GM19467 (cell line): ENCODE results near the gene ABCA7.

Experiments
- ATAC-seq: cut with Tn5 transposase; IDR thresholded peaks from one replicate; pipeline ENCODE4 v1.9.1; 2021; ENCODE audit warnings: mild to moderate bottlenecking, moderate library complexity; ENCODE audit not compliant: unreplicated experiment

Gene ABCA7

DNA sequence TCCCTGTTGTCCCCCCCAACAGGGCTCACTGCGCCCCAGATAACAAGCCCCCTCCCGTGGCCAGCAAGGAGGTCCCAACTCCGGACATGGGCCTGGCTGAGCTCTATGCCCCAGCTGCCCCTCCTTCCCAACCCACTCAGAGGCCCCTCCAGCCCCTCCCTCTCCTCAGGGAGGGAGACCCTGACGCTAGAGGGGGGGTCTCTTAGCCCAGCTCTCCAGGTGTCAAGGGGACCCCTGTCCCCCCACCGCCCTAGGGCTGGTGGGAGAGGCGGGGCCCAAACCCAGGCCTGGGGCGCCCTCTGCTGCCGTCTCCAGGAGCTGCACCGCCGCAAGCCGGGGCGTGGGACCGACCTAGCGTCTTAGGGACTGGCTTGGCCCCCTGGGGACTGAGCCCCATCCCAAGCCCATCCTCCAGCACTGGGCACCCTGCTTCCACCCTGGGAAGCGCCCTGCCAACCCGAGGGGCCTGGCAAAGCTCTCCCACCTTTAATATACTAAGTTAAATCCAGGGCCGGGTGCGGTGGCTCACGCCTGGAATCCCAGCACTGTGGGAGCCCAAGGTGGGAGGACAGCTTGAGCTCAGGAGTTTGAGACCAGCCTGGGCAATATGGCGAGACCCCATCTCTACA is 38.3 kb upstream of the ABCA7 start:
- no peak for ATAC-seq

DNA sequence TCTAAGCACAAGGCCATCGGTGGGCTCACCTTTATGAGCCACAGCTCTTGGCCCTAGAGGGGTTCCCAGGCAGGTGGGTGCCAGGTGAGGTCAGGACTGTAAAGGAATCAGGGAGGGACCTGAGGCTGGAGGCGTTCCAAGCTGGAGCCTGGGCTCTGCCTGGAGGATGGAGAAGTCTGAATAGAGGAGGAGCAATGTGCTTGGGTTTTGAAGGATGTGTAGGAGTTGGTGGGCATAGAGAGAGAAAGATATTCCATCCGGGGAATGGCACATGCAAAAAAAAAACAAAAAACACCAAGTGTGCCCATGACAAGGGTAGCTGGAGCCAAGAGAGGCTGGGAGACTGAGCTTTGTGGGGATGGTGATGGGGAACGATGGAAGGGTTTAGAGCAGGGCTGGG is 37.3 kb upstream of the ABCA7 start:
- no peak for ATAC-seq

DNA sequence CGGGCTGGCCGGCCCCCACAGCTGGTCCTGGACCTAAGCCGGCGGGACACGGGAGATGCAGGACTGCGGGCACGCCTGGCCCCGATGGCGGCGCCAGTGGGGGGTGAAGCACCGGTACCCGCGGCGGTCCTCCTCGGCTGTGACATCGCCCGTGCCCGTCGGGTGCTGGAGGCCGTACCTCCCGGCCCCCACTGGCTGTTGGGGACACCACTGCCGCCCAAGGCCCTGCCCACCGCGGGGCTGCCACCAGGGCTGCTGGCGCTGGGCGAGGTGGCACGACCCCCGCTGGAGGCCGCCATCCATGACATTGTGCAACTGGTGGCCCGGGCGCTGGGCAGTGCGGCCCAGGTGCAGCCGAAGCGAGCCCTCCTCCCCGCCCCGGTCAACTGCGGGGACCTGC is 36.6 kb upstream of the ABCA7 start:
- ATAC-seq: no peak

DNA sequence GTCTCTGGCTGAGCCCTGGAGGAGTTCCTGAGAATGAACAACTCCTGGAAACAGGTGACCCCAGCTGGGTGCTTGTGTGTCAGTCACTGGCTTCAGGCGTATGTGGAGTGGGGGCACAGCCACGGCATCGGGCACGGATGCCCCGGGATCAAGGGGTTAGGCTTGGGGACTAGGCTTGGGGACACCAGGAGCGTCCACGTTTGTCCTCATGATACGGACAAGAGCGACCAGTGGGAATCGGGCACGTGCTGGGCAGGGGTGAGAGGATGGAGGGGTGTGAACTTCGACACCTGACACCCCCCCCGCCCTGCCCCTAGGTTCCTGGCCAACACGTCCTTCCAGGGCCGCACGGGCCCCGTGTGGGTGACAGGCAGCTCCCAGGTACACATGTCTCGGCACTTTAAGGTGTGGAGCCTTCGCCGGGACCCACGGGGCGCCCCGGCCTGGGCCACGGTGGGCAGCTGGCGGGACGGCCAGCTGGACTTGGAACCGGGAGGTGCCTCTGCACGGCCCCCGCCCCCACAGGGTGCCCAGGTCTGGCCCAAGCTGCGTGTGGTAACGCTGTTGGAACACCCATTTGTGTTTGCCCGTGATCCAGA is 35.6 kb upstream of the ABCA7 start:
- ATAC-seq: no peak

DNA sequence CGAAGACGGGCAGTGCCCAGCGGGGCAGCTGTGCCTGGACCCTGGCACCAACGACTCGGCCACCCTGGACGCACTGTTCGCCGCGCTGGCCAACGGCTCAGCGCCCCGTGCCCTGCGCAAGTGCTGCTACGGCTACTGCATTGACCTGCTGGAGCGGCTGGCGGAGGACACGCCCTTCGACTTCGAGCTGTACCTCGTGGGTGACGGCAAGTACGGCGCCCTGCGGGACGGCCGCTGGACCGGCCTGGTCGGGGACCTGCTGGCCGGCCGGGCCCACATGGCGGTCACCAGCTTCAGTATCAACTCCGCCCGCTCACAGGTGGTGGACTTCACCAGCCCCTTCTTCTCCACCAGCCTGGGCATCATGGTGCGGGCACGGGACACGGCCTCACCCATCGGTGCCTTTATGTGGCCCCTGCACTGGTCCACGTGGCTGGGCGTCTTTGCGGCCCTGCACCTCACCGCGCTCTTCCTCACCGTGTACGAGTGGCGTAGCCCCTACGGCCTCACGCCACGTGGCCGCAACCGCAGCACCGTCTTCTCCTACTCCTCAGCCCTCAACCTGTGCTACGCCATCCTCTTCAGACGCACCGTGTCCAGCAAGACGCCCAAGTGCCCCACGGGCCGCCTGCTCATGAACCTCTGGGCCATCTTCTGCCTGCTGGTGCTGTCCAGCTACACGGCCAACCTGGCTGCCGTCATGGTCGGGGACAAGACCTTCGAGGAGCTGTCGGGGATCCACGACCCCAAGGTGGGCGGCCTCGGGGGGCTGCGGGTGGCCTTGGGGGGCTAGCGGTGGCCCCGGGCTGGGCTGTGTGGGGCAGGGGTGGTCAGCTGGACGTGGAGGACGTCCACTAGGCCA is 34.9 kb upstream of the ABCA7 start:
- ATAC-seq: no peak

DNA sequence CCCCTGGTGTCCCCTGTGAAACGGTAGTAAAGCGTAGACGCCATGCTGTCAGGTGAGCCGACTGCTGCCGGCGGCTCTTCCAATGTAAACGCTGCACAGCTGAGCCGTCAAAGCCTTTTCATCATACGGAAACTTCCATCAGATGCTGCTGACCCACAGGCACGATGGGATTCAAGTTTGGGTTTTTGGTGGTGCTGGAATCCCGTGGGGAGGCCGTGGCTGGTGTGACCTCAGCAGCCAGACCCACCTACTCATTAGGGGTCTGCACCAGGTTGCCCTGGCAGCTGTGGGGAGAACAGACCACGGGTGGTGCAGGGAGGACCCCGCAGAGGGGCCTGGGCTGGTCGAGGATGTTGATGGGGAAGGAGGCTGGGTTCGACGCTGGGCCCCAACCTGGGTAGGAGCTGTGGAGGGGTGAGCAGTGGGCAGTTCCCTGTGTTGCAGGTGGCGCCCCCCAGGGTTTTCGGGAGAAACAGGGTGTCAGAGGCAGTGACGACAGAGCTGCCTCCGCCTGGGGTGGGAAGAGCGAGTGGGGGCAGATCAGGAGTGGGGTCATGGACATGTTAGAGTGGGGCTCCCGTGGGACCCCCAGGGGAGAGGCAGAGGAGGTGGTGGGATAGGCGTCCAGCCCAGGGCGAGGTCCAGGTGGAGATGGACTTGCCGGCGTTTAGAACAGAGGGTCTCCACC is 33.1 kb upstream of the ABCA7 start:
- ATAC-seq: no peak

DNA sequence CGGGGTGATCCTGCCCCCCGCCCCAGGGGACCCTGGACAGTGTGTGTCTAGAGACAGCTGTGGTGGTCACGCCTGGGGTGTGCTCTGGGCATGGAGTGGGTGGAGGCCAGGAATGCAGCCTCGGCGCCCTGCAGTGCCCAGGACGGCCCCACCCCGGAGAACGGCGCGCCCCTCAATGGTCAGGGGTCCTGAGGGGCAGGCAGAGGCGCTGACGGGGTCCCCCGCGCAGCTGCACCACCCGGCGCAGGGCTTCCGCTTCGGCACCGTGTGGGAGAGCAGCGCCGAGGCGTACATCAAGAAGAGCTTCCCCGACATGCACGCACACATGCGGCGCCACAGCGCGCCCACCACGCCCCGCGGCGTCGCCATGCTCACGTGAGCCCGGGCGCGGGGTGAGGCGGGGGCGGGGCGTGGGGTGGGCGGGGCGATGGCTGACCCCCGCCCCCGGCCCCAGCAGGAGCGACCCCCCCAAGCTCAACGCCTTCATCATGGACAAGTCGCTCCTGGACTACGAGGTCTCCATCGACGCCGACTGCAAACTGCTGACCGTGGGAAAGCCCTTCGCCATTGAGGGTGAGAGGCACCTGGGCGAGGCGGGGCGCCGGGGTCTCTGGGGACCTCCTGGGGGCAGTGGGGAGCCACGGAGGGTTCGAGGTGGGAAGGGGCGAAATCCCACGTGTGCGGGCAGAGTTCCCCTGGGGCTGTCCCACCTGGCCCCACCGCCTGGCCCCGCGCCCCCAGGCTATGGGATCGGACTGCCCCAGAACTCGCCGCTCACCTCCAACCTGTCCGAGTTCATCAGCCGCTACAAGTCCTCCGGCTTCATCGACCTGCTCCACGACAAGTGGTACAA is 32.3 kb upstream of the ABCA7 start:
- ATAC-seq: no peak

DNA sequence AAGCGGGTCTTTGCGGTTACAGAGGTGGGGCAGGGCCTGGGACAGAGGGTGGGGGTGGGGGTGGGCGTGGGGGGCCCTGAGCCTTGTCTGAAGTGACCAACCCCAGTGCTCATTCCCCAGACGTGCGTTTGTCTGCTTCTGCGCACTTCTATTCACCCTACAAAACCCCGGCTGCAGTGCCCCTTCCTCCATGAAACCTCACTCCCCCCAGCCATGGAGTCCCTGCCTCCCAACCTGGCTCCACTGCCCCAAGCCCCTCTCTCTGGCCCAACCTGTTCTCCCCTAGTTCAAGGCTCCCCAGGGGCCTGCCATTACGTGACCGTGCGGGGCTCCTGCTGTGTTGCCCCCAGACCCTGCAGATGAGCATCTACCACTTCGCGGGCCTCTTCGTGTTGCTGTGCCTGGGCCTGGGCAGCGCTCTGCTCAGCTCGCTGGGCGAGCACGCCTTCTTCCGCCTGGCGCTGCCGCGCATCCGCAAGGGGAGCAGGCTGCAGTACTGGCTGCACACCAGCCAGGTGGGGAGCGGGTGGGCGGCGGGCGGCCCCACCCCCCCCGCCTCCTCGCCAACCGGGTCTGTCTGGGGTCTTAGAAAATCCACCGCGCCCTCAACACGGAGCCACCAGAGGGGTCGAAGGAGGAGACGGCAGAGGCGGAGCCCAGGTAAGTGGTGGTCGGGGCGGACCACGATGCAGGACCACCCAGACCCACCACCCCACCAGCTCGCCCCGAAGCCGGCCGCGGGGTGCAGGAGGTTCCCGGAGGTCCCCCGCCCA is 31.5 kb upstream of the ABCA7 start:
- ATAC-seq: no peak

DNA sequence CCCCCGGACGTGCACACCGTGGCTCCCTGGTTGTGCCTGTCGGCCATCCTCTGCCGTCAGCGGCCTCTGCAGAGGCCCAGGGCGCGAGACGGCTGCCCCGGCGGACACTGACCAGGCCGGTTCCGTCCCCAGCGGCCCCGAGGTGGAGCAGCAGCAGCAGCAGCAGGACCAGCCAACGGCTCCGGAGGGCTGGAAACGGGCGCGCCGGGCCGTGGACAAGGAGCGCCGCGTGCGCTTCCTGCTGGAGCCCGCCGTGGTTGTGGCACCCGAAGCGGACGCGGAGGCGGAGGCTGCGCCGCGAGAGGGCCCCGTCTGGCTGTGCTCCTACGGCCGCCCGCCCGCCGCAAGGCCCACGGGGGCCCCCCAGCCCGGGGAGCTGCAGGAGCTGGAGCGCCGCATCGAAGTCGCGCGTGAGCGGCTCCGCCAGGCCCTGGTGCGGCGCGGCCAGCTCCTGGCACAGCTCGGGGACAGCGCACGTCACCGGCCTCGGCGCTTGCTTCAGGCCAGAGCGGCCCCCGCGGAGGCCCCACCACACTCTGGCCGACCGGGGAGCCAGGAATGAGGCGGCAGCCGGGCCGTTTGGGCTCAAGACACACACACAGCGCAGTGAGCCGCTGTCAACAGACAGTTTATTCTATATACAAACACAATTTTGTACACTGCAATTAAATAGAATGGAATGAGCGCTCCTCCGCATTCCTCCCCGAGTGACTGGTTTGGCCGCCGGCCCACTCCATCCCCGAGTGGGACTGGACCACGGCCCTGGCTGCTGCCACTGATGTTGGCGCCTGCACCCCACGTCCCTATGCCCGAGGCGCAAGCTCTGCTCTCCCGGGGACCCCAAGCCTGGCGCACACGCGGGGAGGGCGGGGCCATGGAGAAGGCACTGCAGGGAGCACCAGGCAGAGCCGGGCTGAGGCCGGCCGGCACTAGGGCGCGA is 30.6 kb upstream of the ABCA7 start:
- no peak for ATAC-seq

DNA sequence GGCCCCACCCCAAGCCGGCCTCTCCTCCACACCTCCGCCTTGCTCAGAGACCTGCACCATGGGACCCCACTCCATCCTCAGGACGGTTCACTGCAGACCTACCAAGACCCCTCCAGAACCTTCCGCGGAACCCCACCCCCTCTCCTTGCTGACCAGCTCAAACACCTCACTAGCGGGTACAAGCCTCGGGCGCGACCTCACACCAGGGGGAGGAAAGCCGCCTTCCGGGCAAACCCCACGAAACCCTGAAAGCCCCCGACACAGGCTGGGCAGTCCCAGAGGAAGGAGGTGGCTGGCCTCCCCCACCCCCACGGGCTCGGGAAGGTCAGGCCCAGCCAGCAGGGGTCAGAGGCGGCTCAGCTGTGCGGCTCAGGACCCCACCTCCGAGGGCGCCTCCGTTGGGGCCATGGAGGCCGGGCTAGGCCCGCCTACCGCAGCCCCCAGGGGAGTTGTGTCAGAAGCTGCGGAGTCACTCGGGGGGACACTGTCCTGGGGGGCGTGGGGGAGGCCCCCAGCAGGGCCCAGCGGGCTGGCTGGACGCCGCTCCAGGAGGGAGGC is 29.8 kb upstream of the ABCA7 start:
- ATAC-seq: no peak

DNA sequence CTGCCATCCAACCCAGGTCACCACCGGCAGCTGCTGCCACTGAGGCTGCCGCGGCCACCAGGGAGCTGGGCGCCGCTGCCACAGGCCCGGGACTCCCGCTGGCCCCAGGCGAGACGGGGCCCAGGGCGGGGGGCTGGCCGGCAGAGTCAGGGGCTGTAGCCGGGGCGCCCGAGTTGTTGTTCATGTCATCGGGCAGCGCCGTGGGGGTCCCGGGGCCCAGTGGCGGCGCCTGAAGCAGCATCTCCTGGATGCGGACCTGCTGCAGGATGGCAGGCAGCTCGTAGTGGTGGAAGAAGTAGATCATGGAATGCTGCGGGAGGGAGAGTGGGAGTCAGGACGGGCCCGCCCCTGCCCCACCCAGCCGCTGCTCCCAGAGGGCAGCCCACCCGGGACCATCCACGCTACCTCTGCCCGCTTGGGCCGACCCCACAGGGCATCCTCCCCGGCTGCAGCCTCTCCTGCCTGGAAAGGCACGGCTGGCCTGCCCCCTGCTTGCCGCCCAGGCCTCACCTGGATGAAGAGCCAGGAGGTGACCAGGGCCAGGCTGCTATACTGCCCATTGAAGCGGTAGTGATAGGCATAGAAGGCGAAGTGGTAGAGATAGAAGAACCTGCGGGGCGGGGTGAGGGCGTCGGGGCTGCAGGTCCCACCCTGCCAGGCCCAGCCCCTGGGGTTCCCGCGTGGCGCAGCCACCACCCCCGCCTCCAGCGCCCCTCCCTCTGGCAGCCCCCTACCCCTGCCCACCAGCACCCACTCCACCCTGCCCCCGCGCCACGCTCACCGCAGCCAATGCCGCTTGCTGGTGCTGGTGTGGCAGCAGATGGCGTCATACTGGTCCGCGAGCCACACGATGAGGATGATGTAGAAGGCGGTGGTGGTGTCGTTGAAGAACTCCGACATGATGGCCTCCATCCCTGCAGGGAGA is 29.1 kb upstream of the ABCA7 start:
- ATAC-seq: no peak

DNA sequence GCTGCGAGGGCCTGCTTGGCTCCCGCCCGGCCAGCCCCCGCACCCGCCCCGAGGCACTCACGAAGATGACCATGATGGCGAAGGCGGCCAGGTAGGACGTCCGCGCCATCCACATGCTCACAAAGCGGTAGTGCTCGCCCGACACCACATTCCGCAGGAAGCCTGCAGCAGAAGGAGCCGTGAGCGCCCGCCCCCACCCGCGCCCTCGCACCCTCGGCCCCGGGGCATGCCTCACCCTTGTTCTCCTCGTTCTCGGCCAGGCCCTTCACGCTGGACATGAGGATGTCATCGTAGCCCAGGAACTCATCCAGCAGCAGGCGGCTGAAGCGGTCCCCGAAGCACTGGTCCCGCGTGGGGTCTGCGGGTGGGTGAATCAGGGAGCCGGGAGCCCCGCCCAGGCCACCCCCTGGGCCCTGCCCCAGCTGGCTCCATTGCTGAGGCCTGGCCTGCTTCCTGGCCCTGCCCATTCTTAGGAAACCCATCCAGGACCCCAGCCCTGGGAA is 28.0 kb upstream of the ABCA7 start:
- ATAC-seq: no peak

DNA sequence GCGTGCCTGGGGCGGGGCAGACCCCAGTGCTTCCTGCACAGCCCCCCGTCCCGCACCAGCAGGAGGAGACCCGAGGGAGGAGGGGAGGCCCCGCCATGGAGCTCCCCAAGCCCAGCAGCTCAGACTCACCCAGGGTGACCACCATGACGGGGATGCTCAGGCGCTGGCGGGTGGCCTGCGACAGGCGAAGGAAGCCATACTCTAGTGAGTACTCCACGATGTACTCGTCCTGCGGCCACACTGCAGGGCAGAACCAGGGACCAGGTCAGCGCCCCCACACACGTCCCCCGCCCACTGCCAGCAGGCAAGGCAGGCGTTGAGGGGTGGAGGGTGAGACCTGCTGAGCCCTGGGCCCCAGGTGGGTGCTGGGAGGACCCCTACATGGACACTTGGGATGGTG is 27.6 kb upstream of the ABCA7 start:
- ATAC-seq: no peak

DNA sequence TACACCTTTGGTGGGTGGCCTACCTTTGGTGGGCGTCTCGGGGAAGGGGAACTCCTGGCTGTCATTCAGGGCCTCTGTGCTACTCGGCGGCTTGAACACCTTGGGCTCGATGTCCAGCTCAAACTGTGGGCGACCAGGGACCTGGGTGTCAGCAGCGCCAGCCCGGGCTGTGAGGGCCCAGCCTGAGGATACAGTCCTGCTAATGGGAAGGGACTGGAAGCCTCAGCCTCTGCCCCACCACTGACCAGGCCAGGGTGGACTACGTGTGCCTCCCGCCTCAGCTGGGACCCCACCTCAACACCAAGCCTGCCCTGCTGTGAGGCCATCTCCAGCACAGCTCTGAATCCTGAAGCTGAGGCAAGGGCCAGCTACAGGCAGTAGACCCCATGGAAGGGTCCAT is 26.7 kb upstream of the ABCA7 start:
- ATAC-seq: no peak

DNA sequence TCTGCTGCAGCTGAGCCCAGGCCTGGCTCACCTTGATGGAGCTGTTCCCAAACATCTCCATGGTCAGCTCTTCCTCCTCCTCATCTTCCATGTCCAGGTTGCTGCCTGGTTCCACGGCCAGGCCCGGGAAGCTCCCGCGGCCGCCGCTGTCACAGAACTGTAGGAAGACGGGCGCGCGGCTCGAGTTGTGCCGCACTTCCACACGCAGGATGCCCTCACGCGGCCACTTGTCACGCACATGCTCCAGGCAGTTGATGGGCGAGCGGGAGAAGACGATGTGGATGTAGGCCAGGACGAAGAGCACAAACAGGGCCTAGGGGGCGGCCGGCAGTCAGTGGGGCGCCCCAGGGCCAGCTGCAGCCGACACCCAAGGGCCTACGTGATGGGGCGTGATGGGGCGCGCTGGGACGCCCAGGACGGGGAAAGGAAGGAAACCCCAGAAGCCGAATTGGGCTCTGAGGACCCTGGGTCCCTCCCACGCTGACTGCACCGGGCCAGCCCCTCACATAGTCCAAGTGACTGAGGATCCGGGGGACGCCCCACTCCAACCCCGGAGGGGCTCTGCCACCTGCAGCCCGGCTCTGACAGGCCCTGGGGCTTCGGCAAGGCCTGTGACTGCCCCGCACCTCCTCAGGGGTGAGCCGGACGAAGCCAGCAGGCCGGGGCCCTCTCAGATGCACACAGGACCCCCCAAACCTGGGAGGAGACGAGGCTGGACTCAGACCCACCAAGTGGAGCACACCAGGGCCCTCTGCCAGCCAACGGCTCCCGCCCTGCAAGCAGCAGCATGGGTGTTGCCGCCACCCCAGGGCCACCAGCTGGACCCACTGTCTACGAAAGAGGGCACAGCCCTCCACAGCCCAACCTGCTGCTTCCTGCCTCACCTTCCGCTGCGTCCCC is 25.5 kb upstream of the ABCA7 start:
- ATAC-seq: no peak

DNA sequence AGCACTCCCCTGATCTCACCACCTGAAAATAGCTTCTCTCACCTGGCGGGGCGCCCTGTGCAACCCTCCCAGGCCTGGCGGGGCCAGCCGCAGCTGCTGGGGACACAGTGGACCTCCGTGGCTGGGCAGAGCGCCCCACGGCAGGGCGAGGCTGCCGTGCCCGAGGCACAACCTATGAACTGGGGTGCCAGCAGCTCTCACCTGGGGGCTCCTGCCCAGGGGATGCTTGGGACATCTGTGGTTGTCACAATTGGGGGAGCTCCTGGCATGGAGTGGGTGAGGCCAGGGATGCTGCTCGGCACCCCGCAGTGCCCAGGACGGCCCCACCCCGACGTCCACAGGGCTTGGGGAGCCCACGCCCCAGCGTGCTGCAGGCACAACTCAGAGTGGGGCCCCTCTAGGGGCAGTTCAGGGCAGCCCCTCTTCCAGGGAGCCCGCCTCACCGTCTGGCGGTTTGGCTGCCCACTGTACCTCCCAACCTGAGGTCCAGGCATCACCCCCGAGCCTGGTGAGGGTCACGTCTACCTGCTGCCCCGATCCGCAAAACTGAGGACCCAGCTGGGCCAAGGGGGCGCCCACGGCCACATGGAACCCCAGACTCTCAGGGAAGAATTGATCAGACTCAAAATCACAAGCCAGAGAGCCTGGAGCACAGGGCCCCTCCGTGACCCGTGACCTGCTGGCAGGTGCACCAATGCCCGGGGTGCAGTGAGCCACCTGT is 24.7 kb upstream of the ABCA7 start:
- ATAC-seq: no peak
